Heart right ventricle (tissue), 16 donors: ENCODE data around the gene KSR2. TPM values are rescaled to one million over a fixed set of nuclear protein-coding genes. Genes with fewer than 3 reads are reported as not detected.

Source experiments
- ATAC-seq, 8 donors: fragments of 200-7000 bp; cut with Tn5 transposase; one replicate each; pipeline ENCODE4 v1.9.1; 2020; ENCODE audit warnings: mild to moderate bottlenecking in 8 of 8, moderate library complexity in 8 of 8, moderate number of reproducible peaks in 1 of 8
- DNase-seq, 2 donors: peaks; one replicate each; pipeline ENCODE4 v3.0.0-alpha.2; 2020
- H3K27ac ChIP-seq, 10 donors: fragments of 200-600 bp; sonication (generic) in 2 of 10; one replicate each; pipeline versions ENCODE4 v1.5.0 to v1.8.0; 2020 to 2022; ENCODE audit warnings: mild to moderate bottlenecking in 3 of 10
- H3K27me3 ChIP-seq, 7 donors: fragments of 200-600 bp; one replicate each; pipeline ENCODE4 v1.8.0; 2021 to 2022; ENCODE audit warnings: mild to moderate bottlenecking in 2 of 7
- H3K36me3 ChIP-seq, 9 donors: fragments of 200-600 bp; sonication (generic) in 1 of 9; one replicate each; pipeline versions ENCODE4 v1.5.0 to v1.8.0; 2020 to 2022; ENCODE audit warnings: mild to moderate bottlenecking in 2 of 9
- H3K4me1 ChIP-seq, 9 donors: fragments of 200-600 bp; sonication (generic) in 1 of 9; one replicate each; pipeline versions ENCODE4 v1.5.0 to v1.8.0; 2020 to 2022; ENCODE audit warnings: mild to moderate bottlenecking in 4 of 9
- H3K4me3 ChIP-seq, 10 donors: fragments of 200-600 bp; sonication (generic) in 2 of 10; one replicate each; pipeline versions ENCODE4 v1.5.0 to v1.8.0; 2020 to 2022; ENCODE audit warnings: mild to moderate bottlenecking in 7 of 10, moderate library complexity in 2 of 10
- H3K9me3 ChIP-seq, 11 donors: fragments of 200-600 bp in 10 of 11; sonication (generic) in 2 of 11; one replicate each; pipeline versions ENCODE4 v1.5.0 to v1.8.0; 2013 to 2022; ENCODE audit warnings: mild to moderate bottlenecking in 2 of 11, control low read depth in 1 of 11, moderate library complexity in 1 of 11
- WGBS, 2 donors: extraction: QIAGEN DNeasy Blood & Tissue Kit; methylation state at CpG; one replicate each; pipeline ENCODE4 v1.1.7; 2013; ENCODE audit warnings: inconsistent platforms in 1 of 2; 5-methylcytosine and 5-hydroxymethylcytosine counted together
- intact Hi-C, 10 donors: fragments of 100-400 bp; cut with DNase I; formaldehyde crosslinking; loops; one replicate each; pipeline versions ENCODE4 v1.11.1 to v1.14.2; 2022
- polyA plus RNA-seq, 2 donors: library from polyadenylated mRNA; stranded (reverse); fragments of 200-250 nt; gene quantifications; one replicate each; pipeline ENCODE4 v1.2.3, GENCODE V29; 2013
- total RNA-seq, 10 donors: library from RNA; stranded (reverse); fragmentation: NEBNext Ultra II Directional in 3 of 10; extraction: Animal tissue kit (Norgen Biotek cat#: 25700) in 3 of 10; gene quantifications; one replicate each; pipeline versions ENCODE4 v1.2.1 to v1.2.4, GENCODE V29; 2021 to 2023
- TF ChIP-seq, protein P1 (sequence below), 9 donors: fragments of 200-600 bp; sonication (generic) in 2 of 9; IDR thresholded peaks; one replicate each; pipeline versions ENCODE4 v1.5.0 to v1.8.0; 2021 to 2022; ENCODE audit warnings: antibody characterized with exemption in 9 of 9, mild to moderate bottlenecking in 5 of 9, moderate library complexity in 1 of 9
- donor health status: Arrhythmogenic right ventricular cardiomyopathy.
- donor health status: ischemic (EF 13 %, LVEDD 7.1; RV severe dilation, severe dysfunction).
- donor health status: healthy with polysubstance abuse.
- donor health status: DM: no; HTN: yes; CAD: no.
- donor health status: DM: no; HTN: no; CAD: no.
- donor health status: ischemic (EF 25% LVEDD 6.9; RV normal size, moderate dysfunction).
- donor health status: ischemic (EF 25% LVEDD 5.7; RV mildly dilated, moderate dysfunction).
- donor health status: healthy.
- donor health status: DM: yes; HTN: yes; CAD: no.
- donor health status: Ischemic cardiomyopathy.
- donor health status: ischemic (EF 35%, LVEDD 5.7; RV mildly dilated, moderate dysfunction).
- donor health status: nonischemic (EF 11% LVEDD 7.7; RV severe dilation, severe dysfunction).
- donor health status: DM: yes; HTN: yes; CAD: no.
- donor health status: PGD.
- donor health status: ischemic (EF 29% LVEDD 5.4; RV normal size, mild dysfunction).
- donor health status: nonischemic (EF 23%, LVEDD 6.1; RV moderate dilation, normal function).

The KSR2 gene
- total and polyA plus RNA-seq, 12 donors = 0.02 TPM; not detected in 9

DNA sequence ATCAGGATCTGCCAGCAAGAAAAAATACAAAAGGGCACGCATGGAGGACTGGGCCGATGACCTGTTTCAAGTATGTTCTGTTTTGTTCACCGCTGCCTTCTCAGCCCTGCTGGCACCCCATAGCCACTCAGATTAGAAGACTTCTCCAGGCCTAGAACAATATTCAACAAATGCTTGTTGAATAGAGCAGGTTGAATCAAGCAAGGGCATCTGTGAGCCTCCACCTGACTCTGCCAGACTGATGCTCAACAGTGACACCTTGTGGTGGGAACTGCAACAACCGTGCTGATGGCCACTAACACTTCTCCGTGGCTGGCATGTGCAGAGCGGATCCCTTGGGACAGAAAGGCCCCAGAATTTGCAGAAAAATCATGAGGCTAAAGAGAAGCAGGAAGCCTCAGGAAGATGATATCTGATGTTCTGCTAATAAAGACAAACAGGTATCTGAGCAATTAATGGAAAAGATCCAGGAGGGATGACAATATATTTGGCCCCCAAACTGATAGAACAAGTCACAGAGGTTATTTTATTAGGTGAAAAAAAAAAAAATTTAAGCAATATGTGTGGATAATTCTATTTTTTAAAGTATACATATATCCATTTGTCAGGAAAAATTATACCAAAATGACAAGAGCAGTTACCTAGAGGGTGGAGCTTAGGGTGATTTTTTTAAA lies 114.3 kb downstream of the KSR2 start:
- Histone ChIP-seq H3K36me3 (no peaks in the 10 kb centered on the region), H3K4me1 (no peaks in the 10 kb centered on the region), H3K27me3 (peaks cover 0 to 35% (median 12%) of the 10 kb centered on the region in 7 donors), H3K27ac (no peak overlapping the region), H3K4me3 (no peak overlapping the region), H3K9me3 (peaks cover 0 to 13% (median 0%) of the 10 kb centered on the region in 11 donors)
- no peak for ATAC-seq
- intact Hi-C loops = loop anchor here in 1 of 10 donors (5.0 kb wide), 1 partner anchor 637 kb away; no protein-coding TSS in a partner anchor
- WGBS, 2 donors = 45 to 51% methylated on average over 6 of the region's 6 CpGs
- TF ChIP-seq, protein P1, sequence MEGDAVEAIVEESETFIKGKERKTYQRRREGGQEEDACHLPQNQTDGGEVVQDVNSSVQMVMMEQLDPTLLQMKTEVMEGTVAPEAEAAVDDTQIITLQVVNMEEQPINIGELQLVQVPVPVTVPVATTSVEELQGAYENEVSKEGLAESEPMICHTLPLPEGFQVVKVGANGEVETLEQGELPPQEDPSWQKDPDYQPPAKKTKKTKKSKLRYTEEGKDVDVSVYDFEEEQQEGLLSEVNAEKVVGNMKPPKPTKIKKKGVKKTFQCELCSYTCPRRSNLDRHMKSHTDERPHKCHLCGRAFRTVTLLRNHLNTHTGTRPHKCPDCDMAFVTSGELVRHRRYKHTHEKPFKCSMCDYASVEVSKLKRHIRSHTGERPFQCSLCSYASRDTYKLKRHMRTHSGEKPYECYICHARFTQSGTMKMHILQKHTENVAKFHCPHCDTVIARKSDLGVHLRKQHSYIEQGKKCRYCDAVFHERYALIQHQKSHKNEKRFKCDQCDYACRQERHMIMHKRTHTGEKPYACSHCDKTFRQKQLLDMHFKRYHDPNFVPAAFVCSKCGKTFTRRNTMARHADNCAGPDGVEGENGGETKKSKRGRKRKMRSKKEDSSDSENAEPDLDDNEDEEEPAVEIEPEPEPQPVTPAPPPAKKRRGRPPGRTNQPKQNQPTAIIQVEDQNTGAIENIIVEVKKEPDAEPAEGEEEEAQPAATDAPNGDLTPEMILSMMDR (IDR thresholded peaks at IDR 0.05) = peak in 8 of 9 donors; percentile 12 to 63 (median 38)
- no peak for DNase-seq

DNA sequence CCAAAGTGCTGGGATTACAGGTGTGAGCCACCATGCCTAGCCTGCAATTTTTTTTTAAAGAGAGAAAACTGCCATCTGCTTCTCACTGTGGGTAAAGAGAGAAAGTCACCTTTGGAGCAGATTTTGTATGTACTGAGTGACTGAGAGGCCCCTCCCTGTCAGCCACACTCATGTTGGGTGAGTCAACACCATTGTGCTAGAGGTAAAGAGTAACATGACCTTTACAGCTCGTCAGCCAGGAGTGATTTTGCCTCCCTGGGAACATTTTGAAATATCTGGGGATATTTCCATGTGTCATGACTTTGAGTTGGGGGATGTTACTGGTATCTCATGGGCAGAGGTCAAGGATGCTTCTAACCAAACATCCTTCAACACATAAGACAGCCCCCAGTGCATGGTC lies 115.2 kb downstream of the KSR2 start:
- H3K27me3 ChIP-seq = peaks cover 0 to 41% (median 10%) of the 10 kb centered on the region in 7 donors
- intact Hi-C loops = loop anchor here in 1 of 10 donors (5.0 kb wide), 1 partner anchor 636 kb away; no protein-coding TSS in a partner anchor

DNA sequence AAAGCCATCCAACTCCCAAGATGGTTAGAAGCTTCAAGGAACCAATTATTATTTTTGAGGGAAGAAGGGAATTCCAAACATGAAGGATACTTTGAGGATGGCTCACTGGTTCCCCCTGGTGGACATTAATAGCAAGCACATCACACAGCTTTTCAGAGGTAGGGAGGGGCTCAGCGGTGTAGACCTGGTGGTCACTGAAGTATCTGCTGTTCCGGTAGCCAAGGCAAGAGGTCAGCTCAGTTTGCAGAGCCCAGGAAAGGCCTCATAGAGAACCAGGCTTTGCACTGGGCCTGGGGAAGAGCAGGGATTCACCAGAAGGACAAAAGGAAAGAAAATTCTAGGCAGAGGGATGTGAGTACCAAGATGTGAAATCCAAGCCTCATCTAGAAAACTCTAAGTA lies 118.7 kb downstream of the KSR2 start:
- intact Hi-C loops = loop anchor here in 1 of 10 donors (5.0 kb wide), 1 partner anchor 633 kb away; no protein-coding TSS in a partner anchor
- H3K4me3 ChIP-seq = no peak overlapping the region
- ATAC-seq (peak in 1 of 8 donors; percentile 41), DNase-seq (no peak)
- H3K4me1 ChIP-seq = no peaks in the 10 kb centered on the region
- 0 to 6% methylated on average over 2 of the region's 2 CpGs for WGBS, 2 donors
- H3K27ac ChIP-seq = no peak overlapping the region
- H3K9me3 ChIP-seq = peaks cover 0 to 13% (median 0%) of the 10 kb centered on the region in 11 donors
- peaks cover 0 to 51% (median 33%) of the 10 kb centered on the region in 7 donors for H3K27me3 ChIP-seq
- no peaks in the 10 kb centered on the region for H3K36me3 ChIP-seq
- TF ChIP-seq, protein P1 (IDR thresholded peaks at IDR 0.05) = peak; percentile 65 to 88 (median 77)

More for the DNA sequence above, 115.2 kb downstream of the KSR2 start:
- Histone ChIP-seq H3K4me1 (no peaks in the 10 kb centered on the region), H3K9me3 (peaks cover 0 to 13% (median 0%) of the 10 kb centered on the region in 11 donors), H3K27ac (no peak overlapping the region), H3K36me3 (no peaks in the 10 kb centered on the region), H3K4me3 (no peak overlapping the region)
- DNase-seq = no peak
- ATAC-seq = no peak
- TF ChIP-seq, protein P1 (IDR thresholded peaks at IDR 0.05) = no peak
- WGBS, 2 donors = 22 to 40% methylated on average over 1 of the region's 1 CpG

DNA sequence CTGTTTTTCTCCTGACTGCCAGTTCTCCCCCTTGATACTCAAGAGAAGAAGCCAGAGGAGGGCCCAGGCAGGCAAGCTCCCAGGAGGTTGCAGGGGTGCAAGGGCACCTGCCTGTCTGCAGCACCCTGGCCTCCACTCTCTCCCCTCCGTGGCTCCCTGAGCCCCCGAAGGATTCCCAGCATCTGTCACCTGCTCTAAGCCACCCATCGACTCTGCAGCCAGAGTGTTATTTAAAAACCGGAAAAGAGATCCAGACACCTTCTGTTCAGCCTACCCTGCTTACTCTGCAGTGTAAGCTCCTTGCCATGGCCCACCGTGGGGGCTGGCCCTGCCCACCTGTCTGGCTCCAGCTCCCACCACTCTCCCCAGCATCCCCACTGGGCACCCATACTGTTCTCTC lies 121.4 kb downstream of the KSR2 start:
- Histone ChIP-seq H3K9me3 (peaks cover 0 to 18% (median 0%) of the 10 kb centered on the region in 11 donors), H3K4me1 (no peaks in the 10 kb centered on the region), H3K4me3 (no peak overlapping the region), H3K27me3 (peaks cover 0 to 68% (median 37%) of the 10 kb centered on the region in 7 donors), H3K36me3 (no peaks in the 10 kb centered on the region), H3K27ac (no peak overlapping the region)
- no peak for DNase-seq
- no peak for ATAC-seq
- TF ChIP-seq, protein P1 (IDR thresholded peaks at IDR 0.05) = no peak
- intact Hi-C loops = loop anchor here in 2 of 10 donors (5.0 kb wide), 2 partner anchors 625 to 635 kb away; no protein-coding TSS in a partner anchor
- WGBS, 2 donors = 27 to 35% methylated on average over 5 of the region's 5 CpGs
